ENCODE measurements around the gene GNL1. TPM values are rescaled to one million over a fixed set of nuclear protein-coding genes. Genes with fewer than 3 reads are reported as not detected.
A peak's percentile ranks its signal among the peaks of the same experiment; 100 is the strongest.

Gene GNL1
- total RNA-seq, 2 donors from 2014 or later: 32.9 to 39.0 TPM

DNA sequence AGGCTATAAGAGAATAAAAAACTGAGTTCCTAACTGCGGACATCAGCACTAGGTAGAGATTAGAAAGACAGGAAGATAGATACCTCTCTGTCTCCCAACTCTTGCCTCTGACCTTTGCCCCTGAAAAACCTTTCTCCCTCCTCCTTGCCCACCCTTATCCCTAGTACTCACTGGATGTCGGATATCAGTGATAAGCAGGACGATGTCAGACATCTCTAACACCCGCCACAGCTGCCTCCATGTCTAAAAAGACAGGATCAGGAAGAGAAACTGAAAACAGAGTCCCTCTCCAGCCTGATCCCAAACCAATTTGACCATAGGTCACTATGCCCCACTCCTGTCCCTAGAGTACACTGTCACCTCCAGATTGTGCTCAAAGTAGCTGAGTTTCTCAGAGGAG lies 1.9 kb downstream of the GNL1 start:
- TF ChIP-seq, protein P1, sequence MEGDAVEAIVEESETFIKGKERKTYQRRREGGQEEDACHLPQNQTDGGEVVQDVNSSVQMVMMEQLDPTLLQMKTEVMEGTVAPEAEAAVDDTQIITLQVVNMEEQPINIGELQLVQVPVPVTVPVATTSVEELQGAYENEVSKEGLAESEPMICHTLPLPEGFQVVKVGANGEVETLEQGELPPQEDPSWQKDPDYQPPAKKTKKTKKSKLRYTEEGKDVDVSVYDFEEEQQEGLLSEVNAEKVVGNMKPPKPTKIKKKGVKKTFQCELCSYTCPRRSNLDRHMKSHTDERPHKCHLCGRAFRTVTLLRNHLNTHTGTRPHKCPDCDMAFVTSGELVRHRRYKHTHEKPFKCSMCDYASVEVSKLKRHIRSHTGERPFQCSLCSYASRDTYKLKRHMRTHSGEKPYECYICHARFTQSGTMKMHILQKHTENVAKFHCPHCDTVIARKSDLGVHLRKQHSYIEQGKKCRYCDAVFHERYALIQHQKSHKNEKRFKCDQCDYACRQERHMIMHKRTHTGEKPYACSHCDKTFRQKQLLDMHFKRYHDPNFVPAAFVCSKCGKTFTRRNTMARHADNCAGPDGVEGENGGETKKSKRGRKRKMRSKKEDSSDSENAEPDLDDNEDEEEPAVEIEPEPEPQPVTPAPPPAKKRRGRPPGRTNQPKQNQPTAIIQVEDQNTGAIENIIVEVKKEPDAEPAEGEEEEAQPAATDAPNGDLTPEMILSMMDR (IDR thresholded peaks at IDR 0.05): no peak
- Histone ChIP-seq H3K36me3 (peaks cover 28% of the 10 kb centered on the region), H3K27ac (peak overlapping the region in 1 of 2 donors; percentile 98), H3K9me3 (no peaks in the 10 kb centered on the region), H3K4me1 (ENCODE audit: control insufficient read depth in 1 of 2, low read depth in 2 of 2) (peaks cover 13 to 22% of the 10 kb centered on the region in 2 donors), H3K4me3 (peak overlapping the region; percentile 98), H3K27me3 (replicated peaks; ENCODE audit: insufficient read depth) (no peaks in the 10 kb centered on the region)
- DNase-seq (ENCODE audit: low spot score) (no peak), ATAC-seq (ENCODE audit: insufficient number of reproducible peaks, low FRiP score, low read depth) (no peak)

DNA sequence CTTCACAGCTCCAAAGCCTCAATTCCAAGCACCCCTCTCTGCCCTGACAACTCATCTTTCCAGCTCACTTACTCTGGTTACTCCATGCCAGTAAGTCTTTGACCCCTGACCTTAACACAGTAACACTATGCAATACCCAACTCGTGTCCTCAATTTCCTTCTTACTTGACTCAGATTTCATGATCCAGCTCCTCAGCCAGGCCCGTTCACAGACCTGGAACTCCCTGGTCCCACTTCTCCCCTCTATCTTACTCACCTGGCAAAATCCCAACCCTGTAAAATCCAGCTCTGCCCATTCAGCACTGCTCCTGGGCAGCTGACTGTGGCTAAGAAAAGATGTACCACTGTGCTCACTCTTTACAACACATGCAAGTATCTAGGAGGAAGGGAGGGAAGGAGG lies 7.9 kb downstream of the GNL1 start:
- TF ChIP-seq, protein P1 (IDR thresholded peaks at IDR 0.05): no peak
- Histone ChIP-seq H3K4me3 (no peak overlapping the region), H3K36me3 (peaks cover 44% of the 10 kb centered on the region), H3K4me1 (ENCODE audit: control insufficient read depth in 1 of 2, low read depth in 2 of 2) (no peaks in the 10 kb centered on the region), H3K27ac (no peak overlapping the region), H3K9me3 (no peaks in the 10 kb centered on the region), H3K27me3 (replicated peaks; ENCODE audit: insufficient read depth) (no peaks in the 10 kb centered on the region)
- DNase-seq (ENCODE audit: low spot score) (no peak), ATAC-seq (ENCODE audit: insufficient number of reproducible peaks, low FRiP score, low read depth) (no peak)

DNA sequence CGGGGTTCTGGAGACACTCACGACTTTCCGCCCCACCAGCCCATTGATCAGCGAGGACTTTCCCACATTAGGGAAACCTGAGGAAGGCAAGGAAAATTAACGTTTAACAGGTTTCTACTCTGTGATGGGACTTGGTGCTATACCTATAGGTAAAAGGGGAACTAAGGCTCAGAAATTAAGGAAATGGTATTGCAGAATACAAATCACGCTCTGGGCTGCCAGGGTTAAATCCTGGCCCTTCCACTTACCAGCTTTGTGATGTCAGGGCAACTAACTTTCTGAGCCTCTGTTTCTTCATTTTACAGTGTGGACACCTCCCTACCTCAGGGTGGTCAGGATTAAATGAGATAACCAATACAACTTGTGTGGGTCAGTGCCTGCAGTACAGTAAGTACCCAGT lies 8.8 kb downstream of the GNL1 start:
- Histone ChIP-seq H3K27ac (no peak overlapping the region), H3K36me3 (peaks cover 35% of the 10 kb centered on the region), H3K4me3 (no peak overlapping the region), H3K4me1 (ENCODE audit: control insufficient read depth in 1 of 2, low read depth in 2 of 2) (no peaks in the 10 kb centered on the region), H3K27me3 (replicated peaks; ENCODE audit: insufficient read depth) (no peaks in the 10 kb centered on the region), H3K9me3 (no peaks in the 10 kb centered on the region)
- DNase-seq (ENCODE audit: low spot score): no peak
- no peak for ATAC-seq (ENCODE audit: insufficient number of reproducible peaks, low FRiP score, low read depth)
- TF ChIP-seq, protein P1 (IDR thresholded peaks at IDR 0.05): no peak

DNA sequence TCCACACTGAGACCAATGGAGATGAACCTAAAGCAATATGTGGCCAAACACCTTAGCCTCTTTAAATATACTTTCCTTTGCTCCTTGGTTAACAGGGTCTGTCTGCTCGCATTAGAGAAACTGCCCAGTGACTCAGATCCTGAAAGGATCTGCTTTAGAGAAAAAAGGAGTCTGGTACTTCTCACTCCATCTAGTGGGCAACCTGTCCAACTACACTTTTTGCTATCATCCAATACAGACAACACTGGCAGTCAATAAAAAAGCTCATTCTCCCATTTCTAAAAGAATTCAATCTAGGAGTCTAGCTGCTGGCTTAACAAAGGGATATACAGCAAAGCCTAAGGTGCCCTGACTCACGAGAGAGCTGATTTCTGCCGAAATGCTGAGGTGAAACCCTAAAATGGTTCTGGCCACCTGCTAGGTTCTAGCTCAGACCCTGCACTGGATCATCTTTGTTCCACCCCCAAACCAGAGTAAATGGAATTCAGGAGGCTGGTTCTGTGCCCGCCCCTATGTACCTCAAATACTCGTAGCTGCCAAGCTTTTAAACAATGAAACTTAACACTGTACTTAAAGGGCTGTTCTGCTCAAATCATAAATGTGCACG lies 11.5 kb downstream of the GNL1 start:
- peaks cover 0 to 8% of the 10 kb centered on the region in 2 donors for H3K4me1 ChIP-seq (ENCODE audit: control insufficient read depth in 1 of 2, low read depth in 2 of 2)
- H3K9me3 ChIP-seq: no peaks in the 10 kb centered on the region
- no peak overlapping the region for H3K4me3 ChIP-seq
- H3K27me3 ChIP-seq (replicated peaks; ENCODE audit: insufficient read depth): no peaks in the 10 kb centered on the region
- TF ChIP-seq, protein P1 (IDR thresholded peaks at IDR 0.05): peak; percentile 70
- H3K27ac ChIP-seq: no peak overlapping the region
- peaks cover 23% of the 10 kb centered on the region for H3K36me3 ChIP-seq
- ATAC-seq (ENCODE audit: insufficient number of reproducible peaks, low FRiP score, low read depth): no peak
- DNase-seq (ENCODE audit: low spot score): no peak

DNA sequence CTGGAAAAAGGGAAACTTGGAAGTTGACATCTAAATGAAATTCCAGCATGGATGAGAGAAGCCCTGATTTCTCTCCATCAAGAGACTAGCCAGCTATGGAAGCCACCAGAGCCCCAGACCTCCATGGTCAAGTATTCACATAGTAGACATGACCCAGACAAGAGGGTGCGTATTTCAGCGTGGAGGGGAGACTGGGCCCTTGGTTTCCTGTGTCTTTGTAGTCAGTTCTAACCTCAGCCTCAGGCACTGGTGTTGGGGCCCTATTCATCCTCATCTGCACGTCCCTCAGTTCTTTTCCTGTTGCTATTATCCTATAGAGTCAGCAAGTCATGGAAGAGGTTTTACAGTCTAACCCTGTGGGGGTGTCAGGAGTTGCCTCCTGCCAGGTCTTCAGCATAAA lies 12.5 kb downstream of the GNL1 start:
- H3K27ac ChIP-seq: no peak overlapping the region
- H3K36me3 ChIP-seq: peaks cover 21% of the 10 kb centered on the region
- DNase-seq (ENCODE audit: low spot score): no peak
- ATAC-seq (ENCODE audit: insufficient number of reproducible peaks, low FRiP score, low read depth): no peak
- TF ChIP-seq, protein P1 (IDR thresholded peaks at IDR 0.05): no peak
- H3K4me1 ChIP-seq (ENCODE audit: control insufficient read depth in 1 of 2, low read depth in 2 of 2): peaks cover 0 to 8% of the 10 kb centered on the region in 2 donors
- no peak overlapping the region for H3K4me3 ChIP-seq
- H3K9me3 ChIP-seq: no peaks in the 10 kb centered on the region
- no peaks in the 10 kb centered on the region for H3K27me3 ChIP-seq (replicated peaks; ENCODE audit: insufficient read depth)

Data from thoracic aorta (tissue), 2 donors.